Fibroblast of pulmonary artery (primary cell): ENCODE measurements around the gene PIGX.

Source experiments
- DNase-seq: peaks from one replicate; pipeline ENCODE4 v3.0.0-alpha.2; 2010; ENCODE audit warnings: low read depth
- H3K4me3 ChIP-seq: replicated peaks from 2 replicates; pipeline ENCODE4 v1.5.1; 2011; ENCODE audit warnings: low read depth, mild to moderate bottlenecking, control low read depth, low read length, moderate library complexity
- TF ChIP-seq, protein P1 (sequence below): IDR thresholded peaks from 2 replicates; pipeline ENCODE4 v1.5.1; 2011; ENCODE audit warnings: mild to moderate bottlenecking, control low read depth, low read length, inconsistent platforms; ENCODE audit errors: missing control alignments

The PIGX gene

DNA sequence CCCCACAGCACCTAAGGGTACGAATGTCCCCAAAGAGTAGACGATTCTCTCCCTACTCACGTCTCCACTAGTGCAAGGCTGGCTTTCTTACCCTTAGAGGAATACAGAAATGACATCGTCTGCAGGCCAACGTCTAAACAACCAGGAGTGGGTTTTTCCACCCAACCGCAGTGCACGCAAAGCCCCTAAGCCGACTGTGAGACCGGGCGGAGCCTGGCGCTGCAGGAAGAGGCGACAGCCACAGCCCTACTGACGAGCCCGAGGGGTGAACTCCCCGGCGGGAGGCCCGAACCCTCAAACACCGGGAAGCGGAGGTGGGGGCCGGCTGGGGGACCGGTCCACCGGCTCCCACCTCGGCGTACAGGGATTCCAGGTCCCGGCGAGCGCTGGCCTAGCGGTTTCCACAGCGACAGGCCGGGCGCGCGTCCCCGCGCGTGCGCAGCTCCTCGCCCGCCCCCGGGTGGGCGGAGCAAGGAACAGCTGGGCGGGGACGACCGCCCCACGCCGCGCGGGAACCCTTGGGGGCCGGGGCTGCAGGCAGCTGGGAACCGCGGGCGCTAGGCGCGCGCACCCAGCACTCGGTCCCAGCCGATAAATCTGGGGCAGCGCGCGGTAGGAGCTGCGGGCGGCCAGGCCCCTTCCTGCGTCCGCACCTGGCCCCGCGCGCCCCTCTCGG lies at the start of gene PIGX, which contains the start of gene CEP19:
PIGX (plus strand) TSS at position 540 of the 676 bp plus-strand sequence.
CEP19 (minus strand) TSS at position 413 of the 676 bp plus-strand sequence. CDS start 3,593 bp downstream, outside the sequence.
- TF ChIP-seq, protein P1, sequence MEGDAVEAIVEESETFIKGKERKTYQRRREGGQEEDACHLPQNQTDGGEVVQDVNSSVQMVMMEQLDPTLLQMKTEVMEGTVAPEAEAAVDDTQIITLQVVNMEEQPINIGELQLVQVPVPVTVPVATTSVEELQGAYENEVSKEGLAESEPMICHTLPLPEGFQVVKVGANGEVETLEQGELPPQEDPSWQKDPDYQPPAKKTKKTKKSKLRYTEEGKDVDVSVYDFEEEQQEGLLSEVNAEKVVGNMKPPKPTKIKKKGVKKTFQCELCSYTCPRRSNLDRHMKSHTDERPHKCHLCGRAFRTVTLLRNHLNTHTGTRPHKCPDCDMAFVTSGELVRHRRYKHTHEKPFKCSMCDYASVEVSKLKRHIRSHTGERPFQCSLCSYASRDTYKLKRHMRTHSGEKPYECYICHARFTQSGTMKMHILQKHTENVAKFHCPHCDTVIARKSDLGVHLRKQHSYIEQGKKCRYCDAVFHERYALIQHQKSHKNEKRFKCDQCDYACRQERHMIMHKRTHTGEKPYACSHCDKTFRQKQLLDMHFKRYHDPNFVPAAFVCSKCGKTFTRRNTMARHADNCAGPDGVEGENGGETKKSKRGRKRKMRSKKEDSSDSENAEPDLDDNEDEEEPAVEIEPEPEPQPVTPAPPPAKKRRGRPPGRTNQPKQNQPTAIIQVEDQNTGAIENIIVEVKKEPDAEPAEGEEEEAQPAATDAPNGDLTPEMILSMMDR, result no peak
- H3K4me3 ChIP-seq, result peak within 1 kb of the TSS; percentile 92
- peak; percentile 88 for DNase-seq

DNA sequence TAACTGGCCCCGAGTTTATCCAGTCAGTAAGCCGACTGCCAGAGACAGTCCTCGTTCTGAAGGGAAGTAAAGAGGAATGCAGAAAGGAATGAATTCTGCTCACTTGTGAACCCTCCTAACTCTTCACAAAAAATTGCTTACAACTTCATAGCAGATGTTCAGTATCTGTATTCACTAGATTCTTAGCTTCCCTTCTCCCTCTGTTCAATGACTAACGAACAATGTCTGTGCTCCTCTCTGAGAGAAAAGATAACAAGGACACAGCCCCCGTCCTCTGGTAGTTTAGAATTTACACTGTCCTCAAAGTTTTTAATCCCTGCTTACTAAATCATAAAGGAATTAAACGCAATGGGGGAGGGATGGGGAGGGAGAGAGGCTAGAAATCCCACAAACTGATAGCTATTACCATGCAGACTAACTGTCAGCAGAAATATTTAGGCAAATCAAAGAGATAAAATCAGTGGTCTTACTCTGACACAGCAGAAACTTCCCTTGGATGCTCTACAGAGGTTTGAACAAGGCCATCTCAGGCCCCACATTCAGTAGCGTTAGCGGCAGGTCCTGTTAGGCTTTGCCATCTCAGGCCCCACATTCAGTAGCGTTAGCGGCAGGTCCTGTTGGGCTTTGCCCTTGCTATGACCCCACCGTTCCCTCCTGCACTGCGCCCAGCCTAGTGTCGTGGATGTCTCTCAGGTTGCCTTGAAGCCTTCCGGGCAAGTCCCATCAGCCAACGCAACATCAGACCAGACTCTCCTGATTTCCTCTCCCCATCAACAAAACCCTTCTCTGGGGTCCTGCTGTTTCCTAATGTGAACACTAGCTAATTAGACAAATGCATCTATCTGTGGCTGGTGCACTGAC lies 49.2 kb upstream of the PIGX start:
- DNase-seq, result peak; percentile 50

DNA sequence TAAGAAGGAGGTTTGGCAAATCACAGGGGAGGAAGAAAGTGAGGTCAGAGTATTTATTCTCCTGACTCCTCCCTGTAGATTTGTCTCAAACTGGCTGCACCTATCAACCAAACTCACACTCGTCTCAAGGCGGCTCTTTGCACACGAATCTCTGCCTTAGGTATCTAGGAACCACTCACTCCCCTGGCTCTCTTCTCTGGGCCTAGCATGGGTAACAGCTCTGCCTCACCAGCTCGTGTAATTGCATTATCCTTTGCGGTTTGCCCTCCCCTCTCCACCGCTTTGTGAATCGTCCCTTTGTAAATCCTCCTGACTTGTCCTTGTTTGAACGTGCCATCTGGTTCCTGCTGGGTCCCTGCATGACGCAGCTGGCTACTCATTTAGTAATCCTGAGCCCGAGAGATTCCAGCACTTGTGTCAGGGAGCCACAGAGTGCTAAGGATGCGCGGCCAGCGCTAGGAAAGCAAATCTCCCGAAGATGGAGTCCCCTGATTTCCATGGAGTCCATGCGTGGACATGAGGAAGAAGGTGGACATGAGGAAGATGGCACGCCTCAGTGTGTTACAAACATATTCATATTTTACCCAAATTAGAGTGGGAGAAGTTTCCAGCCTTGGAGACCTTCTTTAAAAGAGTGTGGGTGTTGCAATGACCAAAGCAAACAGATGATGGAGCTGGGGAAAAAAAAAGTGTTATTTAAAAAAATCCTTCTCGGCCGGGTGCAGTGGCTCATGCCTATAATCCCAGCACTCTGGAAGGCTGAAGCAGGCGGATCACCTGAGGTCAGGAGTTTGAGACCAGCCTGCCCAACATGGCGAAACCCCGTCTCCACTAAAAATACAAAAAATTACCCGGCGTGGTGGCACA lies 45.9 kb upstream of the PIGX start:
- TF ChIP-seq, protein P1, result no peak
- DNase-seq, result peak; percentile 73
- H3K4me3 ChIP-seq, result no peak overlapping the region

More for the DNA sequence above, 49.2 kb upstream of the PIGX start:
- TF ChIP-seq, protein P1, result no peak
- no peak overlapping the region for H3K4me3 ChIP-seq

DNA sequence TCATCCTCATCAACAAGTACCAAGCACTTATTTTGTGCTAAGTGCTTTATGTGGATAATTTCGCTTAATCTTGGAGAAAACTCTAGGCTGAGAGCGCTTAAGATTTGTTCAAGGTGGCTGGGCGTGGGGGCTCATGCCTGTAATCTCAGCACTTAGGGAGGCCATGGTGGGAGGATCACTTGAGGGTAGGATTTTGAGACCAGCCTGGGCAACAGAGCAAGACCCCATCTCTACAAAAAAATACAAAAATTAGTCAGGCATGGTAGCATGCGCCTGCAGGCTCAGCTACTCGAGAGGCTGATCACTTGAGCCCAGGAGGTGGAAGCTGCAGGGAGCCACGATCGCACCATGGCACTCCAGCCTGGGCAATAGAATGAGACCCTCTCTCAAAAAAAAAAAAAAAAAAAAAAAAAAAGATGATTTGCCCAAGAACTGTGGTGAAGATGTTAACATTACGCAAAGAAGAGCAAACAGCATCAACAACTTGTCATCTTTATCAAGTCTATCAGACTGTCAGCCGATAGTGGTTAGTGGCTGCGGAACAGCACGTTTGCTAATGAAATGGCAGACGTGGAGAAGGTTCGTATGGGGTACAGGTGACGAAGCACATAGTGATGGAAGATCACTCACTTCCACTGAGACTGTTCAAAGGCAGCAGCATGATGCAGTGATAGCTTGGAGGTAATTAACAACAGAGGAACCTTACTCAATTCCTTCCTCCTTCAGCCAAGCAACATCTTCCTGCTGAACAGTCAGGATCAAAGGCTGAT lies 44.9 kb upstream of the PIGX start:
- H3K4me3 ChIP-seq, result no peak overlapping the region
- no peak for DNase-seq

DNA sequence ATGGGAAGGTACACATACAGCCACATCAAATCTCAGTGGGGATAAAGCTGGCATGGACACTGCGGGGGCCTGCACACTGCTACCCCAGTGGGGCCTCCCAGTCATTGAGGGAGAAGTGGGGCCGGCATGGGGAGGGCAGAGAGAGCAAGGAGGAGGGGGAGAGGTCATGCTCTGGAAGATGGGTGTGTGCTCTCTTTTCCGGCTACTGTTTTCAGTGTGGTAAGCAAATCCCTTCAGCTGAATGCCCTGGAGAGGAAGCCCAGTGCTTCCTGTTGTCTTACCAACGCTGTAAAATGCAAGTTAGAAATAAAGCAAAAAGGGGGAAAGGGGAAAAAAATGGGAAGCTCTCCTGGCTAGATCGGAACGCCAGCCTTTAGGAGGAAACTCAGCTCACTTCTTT lies 41.8 kb upstream of the PIGX start:
- no peak overlapping the region for H3K4me3 ChIP-seq
- TF ChIP-seq, protein P1, result no peak
- no peak for DNase-seq

More for the DNA sequence above, 44.9 kb upstream of the PIGX start:
- TF ChIP-seq, protein P1, result no peak

DNA sequence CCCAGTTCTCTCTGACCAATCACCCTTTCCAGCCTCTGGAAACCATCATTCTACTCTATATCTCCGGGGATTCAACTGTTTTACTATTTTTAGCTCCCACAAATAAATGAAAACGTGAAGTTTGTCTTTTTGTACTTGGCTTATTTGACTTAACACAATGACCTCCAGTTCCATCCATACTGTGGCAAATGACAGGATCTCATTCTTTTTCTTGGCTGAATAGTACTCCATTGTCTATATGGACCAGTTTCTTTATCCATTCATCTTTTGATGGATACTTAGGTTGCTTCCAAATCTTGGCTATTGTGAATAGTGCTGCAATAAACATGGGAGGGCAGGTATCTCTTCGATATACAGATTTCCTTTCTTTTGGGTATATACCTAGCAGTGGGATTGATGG lies 38.5 kb upstream of the PIGX start:
- TF ChIP-seq, protein P1, result no peak
- no peak for DNase-seq
- H3K4me3 ChIP-seq, result no peak overlapping the region
